ENCODE results near the gene ZMIZ1.
A peak's percentile ranks its signal among the peaks of the same experiment; 100 is the strongest.

Gene ZMIZ1, protein sequence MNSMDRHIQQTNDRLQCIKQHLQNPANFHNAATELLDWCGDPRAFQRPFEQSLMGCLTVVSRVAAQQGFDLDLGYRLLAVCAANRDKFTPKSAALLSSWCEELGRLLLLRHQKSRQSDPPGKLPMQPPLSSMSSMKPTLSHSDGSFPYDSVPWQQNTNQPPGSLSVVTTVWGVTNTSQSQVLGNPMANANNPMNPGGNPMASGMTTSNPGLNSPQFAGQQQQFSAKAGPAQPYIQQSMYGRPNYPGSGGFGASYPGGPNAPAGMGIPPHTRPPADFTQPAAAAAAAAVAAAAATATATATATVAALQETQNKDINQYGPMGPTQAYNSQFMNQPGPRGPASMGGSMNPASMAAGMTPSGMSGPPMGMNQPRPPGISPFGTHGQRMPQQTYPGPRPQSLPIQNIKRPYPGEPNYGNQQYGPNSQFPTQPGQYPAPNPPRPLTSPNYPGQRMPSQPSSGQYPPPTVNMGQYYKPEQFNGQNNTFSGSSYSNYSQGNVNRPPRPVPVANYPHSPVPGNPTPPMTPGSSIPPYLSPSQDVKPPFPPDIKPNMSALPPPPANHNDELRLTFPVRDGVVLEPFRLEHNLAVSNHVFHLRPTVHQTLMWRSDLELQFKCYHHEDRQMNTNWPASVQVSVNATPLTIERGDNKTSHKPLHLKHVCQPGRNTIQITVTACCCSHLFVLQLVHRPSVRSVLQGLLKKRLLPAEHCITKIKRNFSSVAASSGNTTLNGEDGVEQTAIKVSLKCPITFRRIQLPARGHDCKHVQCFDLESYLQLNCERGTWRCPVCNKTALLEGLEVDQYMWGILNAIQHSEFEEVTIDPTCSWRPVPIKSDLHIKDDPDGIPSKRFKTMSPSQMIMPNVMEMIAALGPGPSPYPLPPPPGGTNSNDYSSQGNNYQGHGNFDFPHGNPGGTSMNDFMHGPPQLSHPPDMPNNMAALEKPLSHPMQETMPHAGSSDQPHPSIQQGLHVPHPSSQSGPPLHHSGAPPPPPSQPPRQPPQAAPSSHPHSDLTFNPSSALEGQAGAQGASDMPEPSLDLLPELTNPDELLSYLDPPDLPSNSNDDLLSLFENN

DNA sequence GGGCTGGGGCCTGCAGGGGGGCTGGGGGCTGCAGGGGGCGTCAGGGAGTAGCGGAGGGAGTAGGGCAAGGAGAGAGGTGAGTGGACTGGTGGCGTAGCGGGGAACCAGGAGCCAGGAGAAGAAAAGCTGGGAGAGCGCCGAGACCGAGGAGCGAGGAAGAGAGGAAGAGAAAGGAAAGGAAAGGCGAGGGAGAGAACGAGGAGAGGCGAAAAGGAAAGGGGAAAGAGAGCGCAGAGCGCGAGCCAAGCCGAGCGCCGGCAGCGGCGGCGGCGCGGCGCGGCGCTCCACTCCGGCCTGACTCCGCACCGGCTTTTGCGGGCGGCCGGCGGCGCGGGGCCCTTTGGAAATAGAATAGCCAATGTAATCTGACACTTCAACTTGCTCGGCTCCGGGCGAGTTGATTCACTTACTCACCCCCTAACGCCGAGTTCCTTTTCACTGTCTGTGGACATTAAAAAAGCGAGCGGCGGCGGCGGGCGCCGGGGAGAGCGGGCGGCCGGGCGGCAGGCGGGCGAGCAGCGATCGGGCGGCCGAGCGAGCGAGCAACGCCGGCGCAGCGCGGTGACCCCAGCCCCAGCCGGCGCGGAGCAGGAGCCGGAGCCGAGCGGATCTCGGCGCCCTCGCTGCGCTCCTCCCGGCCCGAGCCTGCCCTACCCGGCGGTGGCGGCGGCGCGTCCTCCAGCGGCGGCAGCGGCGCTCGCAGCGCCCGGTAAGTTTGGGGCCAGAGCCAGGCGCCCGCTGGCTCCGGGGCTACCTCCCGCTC is at the start of gene ZMIZ1:
ZMIZ1 (plus strand) TSS at position 405 of the 763 bp plus-strand sequence. CDS start 132,667 bp downstream, outside the sequence.
- DNase-seq (ENCODE audit: low read depth in 2 of 2), result peak; percentile 69 to 74

DNA sequence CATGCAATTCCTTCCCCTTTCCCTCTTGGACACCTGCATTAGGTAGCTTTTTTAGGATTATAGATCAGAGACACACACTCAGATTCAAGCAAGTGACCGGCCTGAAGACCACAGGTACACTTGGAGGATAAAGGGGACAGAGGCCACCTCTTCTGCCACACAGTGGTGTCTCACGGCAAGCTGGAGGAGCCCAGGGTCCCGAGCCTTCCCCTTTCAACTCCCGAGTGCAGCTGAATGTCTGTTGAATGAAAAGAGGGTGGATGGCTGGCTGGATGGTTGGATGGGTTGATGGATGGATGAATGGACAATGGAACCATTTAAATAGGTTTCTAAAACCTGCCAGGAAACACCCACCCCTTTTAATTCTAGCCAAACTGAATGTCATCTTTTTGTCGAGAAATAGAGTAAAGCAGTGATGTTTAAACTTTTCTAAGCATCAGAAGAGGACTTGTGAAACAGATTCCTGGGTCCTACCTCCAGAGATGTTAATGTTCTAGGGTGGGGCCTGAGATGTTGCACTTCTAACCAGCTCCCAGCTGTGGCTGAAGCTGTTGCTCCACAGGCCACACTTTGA is 49.2 kb upstream of the ZMIZ1 start:
- DNase-seq (ENCODE audit: low read depth in 2 of 2), result no peak

DNA sequence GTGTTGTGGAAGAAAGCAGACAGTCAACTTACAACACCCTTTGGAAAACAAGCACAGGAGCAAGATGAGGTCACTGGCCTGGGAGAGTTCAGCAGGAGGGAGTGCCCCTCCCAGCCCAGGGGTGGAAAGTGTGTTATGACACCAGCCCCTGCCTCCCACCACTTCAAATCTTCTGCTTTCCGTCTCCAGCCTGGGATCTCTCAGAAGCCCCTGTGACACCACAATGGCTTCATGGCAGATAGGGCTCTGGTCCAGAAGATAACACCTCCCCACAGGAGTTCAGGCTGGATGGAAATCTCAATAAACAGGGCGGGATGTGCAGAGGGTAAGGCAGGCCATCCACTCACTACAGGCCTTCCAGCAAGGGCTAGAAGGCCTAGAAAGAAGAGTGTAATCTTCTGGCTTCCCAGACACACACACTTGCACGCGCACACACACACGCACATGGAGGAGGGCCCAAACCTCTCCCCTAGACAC is 48.7 kb upstream of the ZMIZ1 start:
- DNase-seq (ENCODE audit: low read depth in 2 of 2), result no peak

DNA sequence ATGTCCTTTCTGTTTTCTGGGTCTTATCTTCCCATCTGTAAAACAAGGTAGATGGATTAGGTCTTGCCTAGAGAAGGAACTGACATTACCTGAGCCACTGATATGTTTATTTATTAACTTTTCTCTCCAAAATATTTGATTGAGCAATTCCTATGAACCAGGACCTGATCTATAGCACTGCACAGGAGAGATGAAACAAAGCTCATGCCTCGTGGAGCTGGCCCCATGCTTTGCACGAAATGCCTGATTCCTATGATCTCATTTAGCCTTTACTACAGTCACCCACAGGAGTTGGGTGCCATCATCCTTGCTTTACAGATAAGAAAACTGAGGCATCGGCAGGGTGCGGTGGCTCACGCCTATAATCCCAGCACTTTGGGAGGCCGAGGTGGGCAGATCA is 48.2 kb upstream of the ZMIZ1 start:
- no peak for DNase-seq (ENCODE audit: low read depth in 2 of 2)

DNA sequence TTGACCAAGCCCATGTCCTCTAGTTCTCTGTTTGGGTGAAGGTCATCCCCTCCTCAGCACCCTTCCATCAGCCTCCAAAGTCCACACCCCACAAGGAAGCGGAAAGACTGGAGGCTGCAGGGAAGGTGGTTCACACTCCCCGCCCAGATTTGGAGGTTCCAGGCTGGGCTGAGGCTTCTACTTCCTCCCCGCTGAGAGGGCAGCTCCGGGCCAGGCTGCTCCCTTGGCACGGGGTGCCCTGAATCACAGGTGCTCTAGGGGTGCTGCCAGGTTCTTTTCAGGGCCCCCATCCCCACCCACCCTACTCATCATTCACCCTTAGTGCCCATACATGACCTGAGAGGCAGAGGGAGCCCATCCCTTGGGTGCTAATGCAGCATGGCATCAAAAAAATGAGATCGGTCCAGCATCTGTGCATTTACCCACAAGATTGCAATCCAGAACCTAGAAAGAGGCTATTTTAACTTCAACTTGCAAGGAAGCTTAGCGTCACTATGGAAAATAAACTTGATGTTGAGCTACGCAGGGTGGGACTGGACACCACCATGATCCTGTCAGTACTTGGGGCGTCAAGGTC is 47.3 kb upstream of the ZMIZ1 start:
- DNase-seq (ENCODE audit: low read depth in 2 of 2), result no peak

DNA sequence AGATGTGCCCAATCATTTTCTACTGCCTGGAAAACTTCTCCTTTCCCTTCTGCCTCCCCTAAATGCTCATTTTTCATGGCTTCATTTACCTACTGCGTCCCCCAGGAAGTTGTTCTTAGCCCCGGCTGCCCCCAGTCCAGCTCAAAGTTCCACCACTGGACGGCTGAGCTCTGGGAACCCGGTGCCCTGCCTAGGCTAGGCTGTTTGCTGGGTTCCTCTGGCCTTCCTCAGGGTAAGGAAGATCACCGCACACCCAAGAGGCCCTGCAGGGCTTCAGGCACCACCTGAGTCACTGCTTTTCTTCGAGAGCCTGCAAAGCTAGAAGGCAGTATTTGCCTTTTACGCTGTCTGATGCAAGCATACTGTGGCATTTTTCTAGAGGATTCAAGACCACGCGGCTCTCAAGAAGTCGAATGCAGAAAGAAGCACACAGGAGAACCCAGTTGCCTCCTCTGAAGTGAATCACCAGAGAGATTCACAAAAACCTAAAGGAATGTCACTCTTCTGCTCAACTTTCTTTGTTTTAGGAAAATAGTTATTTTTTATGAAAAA is 46.7 kb upstream of the ZMIZ1 start:
- DNase-seq (ENCODE audit: low read depth in 2 of 2), result no peak

DNA sequence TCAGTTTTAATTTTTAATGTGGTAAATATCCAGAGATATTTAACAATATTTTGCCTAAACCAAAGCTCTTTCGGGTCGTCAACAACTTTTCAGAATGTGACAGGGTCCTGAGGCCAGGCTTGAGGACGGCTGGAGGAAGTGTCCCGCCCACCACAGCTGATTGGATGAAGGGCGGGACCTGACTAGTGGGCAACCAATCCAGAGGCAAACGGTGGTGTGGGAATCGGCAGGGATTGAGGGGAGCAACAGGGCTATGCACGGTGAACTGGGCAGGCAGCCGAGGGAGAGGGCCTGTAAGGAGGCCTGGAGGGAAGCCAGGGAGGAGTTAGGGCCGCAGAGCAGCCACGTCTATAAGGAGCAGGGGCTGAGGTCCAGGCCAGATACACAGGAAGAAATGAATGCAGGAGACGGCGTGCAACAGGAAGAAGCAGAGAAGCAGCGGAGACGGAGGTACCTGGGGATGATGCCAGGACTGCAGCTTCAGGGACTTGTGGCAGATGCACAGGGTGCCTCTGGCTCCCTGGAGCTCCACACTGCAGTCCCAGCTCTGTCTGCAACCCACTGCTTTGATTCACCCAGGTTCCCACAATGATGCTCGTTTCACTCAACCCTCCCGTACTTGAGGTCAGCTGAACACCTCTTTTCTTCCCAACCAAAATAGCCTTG is 46.1 kb upstream of the ZMIZ1 start:
- DNase-seq (ENCODE audit: low read depth in 2 of 2), result no peak

DNA sequence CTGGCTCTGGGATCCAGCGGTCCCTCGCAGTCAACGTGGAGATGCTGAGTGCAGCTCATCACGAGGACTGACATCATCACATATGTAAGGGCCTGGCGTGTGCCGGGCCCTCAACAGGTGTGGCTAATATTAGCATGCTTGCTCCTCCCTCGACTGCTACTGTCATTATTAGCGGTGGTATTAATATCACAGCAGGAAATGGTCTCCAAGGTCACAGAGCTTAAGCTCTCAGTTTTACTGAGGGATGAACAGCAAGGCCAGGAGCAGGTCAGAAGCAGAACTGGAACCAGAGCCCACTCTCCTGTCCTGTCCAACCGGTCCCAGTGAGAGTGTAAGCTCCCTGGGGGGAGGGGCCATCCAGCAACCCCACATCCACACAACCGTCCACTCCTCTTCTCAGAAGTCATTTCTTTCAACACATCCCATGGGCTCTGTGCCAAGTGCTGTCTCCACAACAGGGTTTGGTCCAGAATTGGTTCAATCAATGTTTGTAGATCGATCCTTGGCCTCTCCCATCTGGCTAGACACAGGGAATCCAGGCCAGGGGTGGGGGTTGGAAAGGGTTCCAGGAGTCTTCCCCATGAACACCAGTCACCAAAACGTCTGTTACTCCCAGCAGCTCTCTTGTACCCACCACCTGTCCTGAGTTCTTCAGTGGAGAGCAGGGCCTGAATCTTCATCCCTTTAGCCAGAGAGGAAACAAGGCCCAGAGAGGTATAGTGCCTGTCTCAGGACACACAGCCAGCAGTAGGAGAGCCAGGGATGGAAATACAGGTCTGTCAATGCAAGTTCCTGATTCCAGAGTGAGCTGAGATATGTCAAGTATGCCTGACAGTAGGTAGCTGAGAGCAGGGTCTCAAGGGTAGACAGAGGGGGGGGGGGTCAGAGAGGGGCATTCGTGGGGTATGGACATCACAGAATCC is 45.3 kb upstream of the ZMIZ1 start:
- no peak for DNase-seq (ENCODE audit: low read depth in 2 of 2)

DNA sequence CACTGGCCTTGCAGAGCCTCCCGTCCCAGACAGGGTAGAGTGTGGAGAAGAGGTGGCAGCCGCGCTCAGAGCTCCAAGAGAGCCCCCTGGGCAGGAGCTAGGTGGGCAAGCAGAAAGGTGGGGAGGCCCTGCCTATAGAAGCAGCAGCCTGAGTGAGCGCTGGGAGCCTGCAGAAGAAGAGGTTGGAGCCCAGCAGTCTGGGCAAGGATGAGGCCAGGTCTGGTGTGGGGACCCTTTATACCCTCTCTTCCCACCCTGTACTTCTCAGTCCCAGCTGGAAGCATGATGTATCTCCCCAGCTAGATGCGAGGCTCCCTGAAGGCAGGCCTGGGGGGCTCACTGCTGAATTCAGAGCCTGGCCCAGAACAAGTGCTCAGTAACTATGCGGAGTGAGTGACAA is 44.5 kb upstream of the ZMIZ1 start:
- DNase-seq (ENCODE audit: low read depth in 2 of 2), result no peak

DNA sequence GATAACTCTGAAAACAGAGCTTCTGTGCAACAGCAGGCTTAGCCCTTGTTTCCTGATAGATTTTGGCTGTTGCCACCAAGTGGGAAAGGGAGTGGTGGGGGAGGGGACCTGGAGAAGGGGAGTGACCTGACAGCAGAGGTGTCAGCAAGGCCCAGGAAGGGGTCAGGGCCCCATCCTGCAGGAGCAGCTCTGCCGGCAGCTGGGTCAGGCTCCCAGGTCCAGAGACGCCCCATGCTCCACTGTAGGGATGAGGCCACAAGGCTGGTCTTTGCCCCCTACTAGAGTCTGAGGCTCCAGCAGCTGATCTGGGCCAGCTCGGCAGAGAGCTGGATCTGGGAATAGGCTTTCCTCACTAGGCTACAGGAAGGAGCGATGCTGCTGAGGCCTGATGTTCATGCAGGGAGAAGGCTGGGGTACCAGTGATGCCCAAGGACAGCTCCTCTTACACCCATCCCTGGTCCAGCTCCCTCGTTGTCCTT is 44.0 kb upstream of the ZMIZ1 start:
- no peak for DNase-seq (ENCODE audit: low read depth in 2 of 2)

DNA sequence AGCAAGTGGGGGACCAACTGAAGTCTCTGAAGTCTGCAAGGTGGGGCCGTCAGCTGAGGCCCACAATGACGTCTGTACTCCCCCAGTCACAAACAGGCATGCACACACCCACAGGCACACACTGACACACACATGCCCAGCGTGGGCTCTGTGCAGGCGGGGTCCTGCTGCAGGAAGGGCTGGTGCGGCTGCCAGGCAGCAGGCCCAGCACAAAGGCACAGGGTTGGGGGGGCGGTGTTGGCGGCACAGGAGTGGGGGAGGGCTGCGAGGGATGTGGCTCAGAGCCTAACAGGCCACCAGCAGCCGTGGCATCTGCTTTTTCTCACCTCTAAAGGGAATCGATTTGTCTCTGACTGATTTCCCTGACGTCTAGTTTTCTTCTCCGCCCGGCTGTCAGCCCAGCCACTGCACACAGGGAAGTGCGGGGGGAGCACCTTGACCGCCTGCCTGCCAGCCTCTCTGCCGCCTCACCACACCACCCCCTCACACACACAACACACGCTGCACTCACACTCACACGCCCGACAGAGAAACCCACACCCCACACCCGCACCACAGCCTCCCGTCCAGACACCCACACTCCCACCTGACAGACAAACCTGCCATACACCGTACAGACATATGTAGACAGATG is 43.5 kb upstream of the ZMIZ1 start:
- peak in 1 of 2 donors; percentile 25 for DNase-seq (ENCODE audit: low read depth in 2 of 2)

DNA sequence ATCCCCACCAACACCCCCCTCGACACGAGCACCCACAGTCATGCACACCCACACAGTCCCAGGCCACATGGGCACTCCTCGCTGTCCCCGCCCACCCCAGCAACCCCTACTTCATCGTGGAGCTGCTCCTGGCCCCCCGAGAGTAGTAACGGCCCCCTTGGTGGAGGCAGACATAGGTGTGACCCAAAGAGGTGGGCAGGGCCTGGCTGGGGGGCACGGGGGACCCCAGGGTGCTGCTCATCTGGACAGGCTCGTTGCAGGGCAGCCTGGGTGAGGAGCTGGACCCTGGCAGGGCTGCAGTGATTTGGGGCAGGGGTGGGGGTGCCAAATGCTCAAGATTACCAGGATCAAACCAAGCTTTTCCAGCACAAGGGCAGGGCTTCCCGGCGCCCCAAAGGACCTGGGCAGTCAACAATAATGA is 42.4 kb upstream of the ZMIZ1 start:
- DNase-seq (ENCODE audit: low read depth in 2 of 2), result no peak

DNA sequence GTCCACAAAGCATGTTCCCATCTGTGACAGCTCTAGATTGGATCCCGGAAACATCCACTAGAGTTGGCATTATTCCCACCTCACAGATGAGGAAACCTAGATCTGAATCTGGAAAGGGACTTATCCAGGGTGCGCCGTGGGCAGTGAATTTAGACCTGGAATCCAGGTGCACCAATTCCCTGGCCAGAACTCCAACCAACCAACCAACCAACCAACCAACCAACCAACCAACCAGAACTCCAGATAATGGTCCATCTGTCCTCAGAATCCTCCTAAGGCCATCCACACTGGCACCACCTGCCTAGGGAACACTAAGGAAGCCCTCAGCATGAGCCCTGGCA is 42.0 kb upstream of the ZMIZ1 start:
- DNase-seq (ENCODE audit: low read depth in 2 of 2), result no peak

DNA sequence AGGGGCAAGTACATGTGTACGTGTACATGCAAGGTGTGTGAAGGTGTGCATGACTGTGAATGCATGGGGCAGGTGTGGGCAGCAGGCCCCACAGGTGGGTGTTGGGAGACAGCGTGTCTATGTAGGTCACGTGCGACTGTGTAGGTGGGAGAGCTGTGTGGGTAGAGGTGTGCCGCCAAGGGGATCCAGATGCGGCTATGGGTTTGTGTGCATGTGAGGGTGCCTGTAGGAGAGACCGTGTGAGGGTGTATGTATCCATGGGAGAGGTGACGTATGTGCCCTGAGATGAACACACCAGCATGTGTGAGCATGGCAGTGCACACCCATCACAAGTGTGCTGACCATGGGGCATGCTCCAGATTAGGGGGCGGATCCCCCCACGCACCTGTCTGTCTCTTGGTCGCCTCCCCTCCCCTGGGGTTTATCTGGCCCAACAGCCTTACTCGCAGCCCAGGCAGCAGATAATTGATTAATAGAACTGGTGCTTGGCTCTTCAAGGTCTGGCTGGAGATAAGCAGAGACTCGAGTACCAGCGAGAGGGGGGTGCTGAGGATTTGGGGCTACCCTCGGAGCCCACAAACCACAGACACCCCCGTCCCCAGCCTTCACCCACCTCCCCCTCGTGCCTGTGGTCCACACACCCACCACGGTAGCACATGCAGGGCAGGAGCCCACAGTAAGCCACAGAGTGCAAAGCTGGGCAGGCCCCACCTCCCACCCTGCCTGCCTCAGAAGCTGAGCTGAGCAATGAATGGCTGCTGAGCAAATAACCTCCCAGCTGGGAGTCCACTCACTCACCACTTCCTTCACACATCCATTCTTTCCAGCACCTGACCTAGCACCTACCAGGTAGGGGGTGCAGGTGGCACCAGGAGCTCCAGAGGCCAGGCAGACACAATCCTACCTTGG is 41.4 kb upstream of the ZMIZ1 start:
- peak; percentile 26 to 36 for DNase-seq (ENCODE audit: low read depth in 2 of 2)

DNA sequence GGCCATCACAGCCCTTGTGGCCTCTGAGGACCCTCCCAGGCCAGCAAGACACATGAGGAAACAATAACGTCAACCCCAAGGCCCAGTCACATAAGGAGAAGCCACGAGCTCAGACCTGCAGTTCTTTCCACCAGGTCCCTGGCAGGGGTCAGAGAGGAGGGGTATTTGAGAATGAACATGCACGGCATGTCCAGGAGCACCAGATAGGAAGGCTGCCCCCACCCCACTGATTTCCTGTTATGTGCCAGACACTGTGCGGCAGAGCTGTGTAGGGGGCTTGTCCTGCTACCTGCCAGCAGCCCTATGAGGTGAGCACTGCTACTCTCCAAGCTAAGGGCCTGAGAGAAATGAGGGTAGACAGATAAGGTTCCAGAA is 40.7 kb upstream of the ZMIZ1 start:
- DNase-seq (ENCODE audit: low read depth in 2 of 2), result no peak

DNA sequence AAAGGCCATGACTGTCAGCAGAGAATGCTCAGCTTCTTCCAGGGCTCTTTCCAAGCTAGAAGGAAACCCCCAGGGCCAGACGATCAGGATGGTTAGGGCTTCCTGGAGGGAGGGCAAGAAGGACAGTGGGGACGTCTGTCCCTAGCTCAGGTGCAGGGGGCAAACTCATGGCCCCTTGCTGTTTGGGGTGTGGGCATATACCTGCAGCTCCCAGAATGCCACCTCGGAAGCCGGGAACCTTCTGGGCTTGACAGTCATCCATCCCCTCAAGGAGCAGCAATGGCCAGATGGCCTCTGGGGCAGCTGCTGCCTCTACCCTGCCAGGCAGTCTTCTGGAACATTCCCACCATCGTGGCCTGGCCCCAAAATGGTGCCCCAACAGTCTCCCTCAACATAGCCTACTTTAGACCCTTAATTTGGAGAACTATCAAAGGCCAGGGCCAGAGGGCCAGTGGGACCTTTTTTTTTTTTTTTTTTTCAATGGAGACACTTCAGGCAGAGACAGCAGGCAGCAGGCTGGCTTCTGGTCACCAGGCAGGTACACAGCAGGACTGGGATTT is 40.2 kb upstream of the ZMIZ1 start:
- no peak for DNase-seq (ENCODE audit: low read depth in 2 of 2)

All from stimulated activated CD8-positive, alpha-beta memory T cell treated with anti-CD3 and anti-CD28 coated beads, Interleukin-2, amount 100 ng/mL, for 48 hours (primary cell).